Activated CD4-positive, alpha-beta T cell treated with anti-CD3 and anti-CD28 coated beads for 24 hours (primary cell): ENCODE measurements around the gene EDC3.

Experiments used
- DNase-seq, 2 donors: peaks; one replicate each; pipeline ENCODE4 v3.0.0-alpha.2; 2020; ENCODE audit warnings: low read depth in 2 of 2

Gene EDC3

GRCh38 chr15:74625693-74626092, 70.1 kb downstream of the EDC3 start:
- no peak for DNase-seq

GRCh38 chr15:74624020-74624602, 71.7 kb downstream of the EDC3 start:
- DNase-seq: no peak

DNA sequence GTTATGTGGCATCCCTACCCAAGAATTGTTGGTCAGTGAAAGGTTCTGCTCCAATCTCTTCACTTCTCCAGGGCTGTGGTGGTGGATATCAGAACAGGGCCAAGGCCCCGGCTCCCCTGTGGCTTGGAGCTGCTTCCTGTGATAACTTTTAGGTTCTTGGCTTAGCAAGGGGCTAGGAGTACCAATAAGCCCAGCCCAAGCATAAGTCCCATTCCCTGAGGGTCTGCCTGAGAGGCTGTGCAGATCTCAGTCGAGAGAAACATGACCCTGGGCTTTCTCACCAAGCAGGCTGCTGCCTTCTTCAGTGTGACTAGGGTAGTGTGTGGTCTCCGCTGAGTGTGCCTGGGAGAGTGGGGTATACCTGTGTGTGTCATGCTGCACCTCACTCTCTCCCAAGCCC, 73.1 kb downstream of the EDC3 start:
- DNase-seq: no peak

GRCh38 chr15:74621936-74622335, 73.9 kb downstream of the EDC3 start:
- DNase-seq: no peak

DNA sequence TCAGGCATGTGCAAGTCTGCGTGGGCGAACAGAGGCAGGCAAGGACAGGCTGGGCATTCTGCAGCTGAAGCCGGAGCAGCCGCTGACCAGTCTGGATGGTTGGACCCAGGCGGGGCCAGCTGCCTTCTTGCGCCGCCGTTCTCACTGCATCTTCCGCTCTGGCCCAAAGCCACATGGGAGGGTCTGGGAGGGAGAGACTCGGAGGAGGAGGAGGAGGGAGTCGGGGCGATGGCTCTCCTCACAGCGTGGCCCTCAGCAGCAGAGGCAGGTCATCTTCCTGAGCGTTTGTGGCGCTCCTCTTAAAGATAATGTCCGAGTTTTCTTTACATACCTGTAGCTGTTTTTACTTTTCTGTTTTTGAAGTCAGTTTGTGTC, 74.3 kb downstream of the EDC3 start:
- no peak for DNase-seq

- DNase-seq: peak; percentile 65 to 67
Observed at GRCh38 chr15:74620636-74621545, 74.9 kb downstream of the EDC3 start.

DNA sequence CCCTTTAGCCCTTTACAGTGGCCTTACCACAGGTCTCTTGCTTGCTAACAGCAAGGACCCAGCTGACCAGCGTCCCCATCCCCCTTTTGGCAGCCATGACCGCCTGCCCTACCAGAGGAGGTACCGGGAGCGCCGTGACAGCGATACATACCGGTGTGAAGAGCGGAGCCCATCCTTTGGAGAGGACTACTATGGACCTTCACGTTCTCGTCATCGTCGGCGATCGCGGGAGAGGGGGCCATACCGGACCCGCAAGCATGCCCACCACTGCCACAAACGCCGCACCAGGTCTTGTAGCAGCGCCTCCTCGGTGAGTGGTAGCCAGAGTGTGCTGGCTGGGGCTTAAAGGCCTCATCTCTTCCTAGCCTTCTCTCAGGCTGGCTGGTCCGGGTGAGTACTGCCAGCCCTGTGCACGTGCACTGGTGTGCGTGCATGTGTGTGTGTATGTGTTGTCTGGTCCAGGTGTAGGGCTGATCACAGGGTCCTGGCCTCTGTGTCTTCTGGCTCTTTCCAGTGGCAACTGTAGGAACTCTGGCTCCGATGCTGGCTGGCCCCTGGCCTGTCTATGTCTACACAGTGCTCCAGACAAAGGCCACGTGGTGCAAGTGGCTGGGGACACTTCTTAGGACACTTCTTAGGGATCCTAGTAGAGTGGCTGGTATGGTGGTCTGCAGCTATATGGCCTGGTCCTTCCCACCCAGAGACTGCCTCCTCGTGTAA, 75.7 kb downstream of the EDC3 start:
- no peak for DNase-seq

DNA sequence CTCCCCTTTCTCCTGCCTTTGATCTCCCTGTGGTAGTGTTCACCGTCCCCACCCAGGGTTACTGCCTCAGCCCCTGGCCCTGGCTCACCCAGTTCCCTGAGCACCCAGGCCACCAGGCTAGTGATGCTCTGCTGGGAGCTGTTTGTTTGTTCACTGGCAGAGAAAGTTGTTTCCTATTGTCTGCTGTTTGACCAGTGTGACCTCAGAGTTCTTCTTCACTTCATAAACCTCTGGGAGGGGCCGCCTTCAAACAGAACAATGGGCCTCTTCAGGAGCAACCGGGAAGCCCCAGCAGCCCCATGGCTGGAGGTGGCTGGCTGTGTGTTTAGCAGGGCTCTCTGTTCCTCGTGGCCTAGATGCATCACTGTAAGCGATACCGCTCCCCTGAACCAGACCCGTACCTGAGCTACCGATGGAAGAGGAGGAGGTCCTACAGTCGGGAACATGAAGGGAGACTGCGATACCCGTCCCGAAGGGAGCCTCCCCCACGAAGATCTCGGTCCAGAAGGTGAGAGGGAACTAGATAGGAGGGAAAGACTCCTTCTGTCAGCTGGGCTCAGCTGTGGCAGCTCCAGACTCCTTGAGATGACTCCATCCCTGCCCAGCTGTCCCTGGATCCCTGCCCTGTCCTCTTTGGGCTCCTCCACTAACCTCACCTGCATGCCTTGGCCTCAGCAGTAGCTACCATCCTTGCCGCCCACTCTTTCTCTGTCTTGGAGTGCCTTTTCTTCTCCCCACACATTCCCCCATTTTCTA, 76.8 kb downstream of the EDC3 start:
- no peak for DNase-seq

- no peak for DNase-seq
Observed at GRCh38 chr15:74616996-74617395, 78.8 kb downstream of the EDC3 start.

- peak; percentile 23 to 49 for DNase-seq
Observed at GRCh38 chr15:74616366-74616939, 79.4 kb downstream of the EDC3 start.

- peak; percentile 93 to 96 for DNase-seq
Observed at GRCh38 chr15:74615508-74616365, 80.1 kb downstream of the EDC3 start, which contains the start of gene CLK3. CLK3 (plus strand) TSS chr15:74615836; CDS start chr15:74619197, 3,361 bp downstream.

- peak; percentile 70 to 74 for DNase-seq
Observed at GRCh38 chr15:74614744-74615507, 80.9 kb downstream of the EDC3 start.

DNA sequence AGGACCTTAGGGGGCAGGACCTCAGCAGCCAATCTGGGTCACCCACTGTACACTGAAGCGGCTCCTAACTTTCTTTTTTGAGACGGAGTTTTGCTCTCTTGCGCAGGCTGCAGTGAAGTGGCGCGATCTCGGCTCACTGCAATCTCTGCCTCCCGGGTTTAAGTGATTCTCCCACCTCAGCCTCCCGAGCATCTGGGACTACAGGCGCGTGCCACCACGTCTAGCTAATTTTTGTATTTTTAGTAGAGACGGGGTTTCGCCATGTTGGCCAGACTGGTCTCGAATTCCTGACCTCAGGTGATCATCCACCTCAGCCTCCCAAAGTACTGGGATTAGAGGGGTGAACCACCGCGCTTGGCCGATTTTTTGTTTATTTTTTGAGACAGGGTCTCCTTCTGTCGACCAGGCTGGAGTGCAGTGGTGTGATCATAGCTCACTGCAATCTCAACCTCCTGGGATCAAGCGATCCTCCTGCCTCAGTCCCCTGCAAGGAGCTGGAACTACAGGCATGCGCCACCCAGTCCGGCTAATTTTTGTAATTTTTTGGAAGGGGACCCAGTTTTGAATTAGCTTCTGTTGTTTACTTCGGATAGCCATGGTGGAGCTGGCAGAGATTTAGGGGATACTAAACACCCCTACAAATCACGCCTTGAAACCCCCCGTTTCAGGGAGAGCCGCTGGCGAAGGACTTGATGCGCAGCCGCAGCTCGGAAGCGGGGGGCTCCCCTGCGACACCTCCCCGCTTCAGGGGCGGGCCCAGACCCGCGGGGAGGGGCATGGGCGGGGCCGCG, 81.7 kb downstream of the EDC3 start:
- DNase-seq: no peak

GRCh38 chr15:74613089-74613952, 82.5 kb downstream of the EDC3 start:
- no peak for DNase-seq

DNA sequence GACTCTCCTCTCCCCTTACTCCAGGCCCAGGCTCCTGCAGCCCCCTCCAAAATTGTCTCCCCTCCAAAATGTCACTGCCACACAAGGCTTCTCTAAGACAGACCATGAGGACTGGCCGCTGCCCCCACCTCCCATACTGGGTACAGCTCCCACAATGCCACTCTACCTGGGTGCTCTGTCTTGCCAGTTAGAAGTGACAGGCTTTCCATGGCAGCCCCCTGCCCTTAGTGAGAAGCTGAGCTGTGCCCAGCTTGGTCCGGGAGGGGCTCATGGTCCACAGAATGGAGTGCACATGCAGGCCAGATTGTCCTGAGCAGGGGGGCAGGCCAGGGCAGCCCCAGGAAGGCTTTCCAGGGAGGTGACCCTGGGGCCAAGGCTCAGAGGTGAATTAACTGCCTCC, 83.1 kb downstream of the EDC3 start:
- no peak for DNase-seq

- no peak for DNase-seq
Observed at GRCh38 chr15:74611834-74612233, 84.0 kb downstream of the EDC3 start.

- DNase-seq: no peak
Observed at GRCh38 chr15:74611341-74611740, 84.5 kb downstream of the EDC3 start.
